IPS-20b (cell line): Measurements from ENCODE around the gene KLHDC10.

Experiments used
- H3K27ac ChIP-seq: one replicate; pipeline ENCODE4 v1.5.1; 2013; ENCODE audit warnings: low read length
- H3K27me3 ChIP-seq: 2 replicates; pipeline ENCODE4 v1.6.1; 2013; ENCODE audit warnings: mild to moderate bottlenecking, low read length, inconsistent platforms; ENCODE audit not compliant: insufficient read depth
- H3K36me3 ChIP-seq: 2 replicates; pipeline ENCODE4 v1.6.1; 2013; ENCODE audit warnings: low read depth, mild to moderate bottlenecking, inconsistent platforms, low read length, moderate library complexity; ENCODE audit not compliant: insufficient read depth
- H3K4me1 ChIP-seq: 2 replicates; pipeline ENCODE4 v1.6.1; 2013; ENCODE audit warnings: mild to moderate bottlenecking, control low read depth, inconsistent platforms, low read length, moderate library complexity; ENCODE audit not compliant: insufficient read depth
- H3K4me3 ChIP-seq: 2 replicates; pipeline ENCODE4 v1.5.1; 2013; ENCODE audit warnings: mild to moderate bottlenecking, low read length, inconsistent platforms
- H3K9ac ChIP-seq: 2 replicates; pipeline ENCODE4 v1.6.1; 2013; ENCODE audit warnings: low read depth, mild to moderate bottlenecking, inconsistent platforms, low read length, moderate library complexity
- H3K9me3 ChIP-seq: 2 replicates; pipeline ENCODE4 v1.6.1; 2013; ENCODE audit warnings: mild to moderate bottlenecking, low read depth, low read length, inconsistent platforms; ENCODE audit not compliant: insufficient read depth

The KLHDC10 gene

DNA sequence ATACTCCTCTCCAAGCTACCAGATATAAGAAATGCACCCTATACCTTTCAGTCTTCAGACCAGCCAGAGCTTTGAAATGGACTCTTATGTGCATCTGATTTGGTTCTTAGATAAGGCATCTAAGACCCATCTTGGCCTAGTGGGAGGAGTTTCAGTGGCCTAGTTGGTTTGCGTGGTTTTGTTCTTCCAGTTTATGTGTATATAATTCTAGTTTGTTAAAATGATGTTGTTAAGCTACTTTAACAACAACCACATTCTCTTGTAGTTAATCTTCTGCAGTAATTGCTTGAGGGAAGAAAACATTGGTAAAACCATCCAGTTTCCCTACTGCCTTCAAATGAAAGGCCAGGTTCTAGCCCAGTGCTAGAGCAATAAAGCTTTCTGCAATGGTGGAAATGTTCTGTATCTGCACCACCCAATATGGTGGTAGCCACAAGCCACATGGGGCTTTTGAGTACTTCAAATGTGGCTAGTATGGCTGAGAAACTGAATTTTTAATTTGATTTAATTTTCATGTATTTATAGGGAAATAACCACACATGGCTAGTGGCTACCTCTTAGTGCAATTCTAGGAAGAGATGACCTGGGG is 66.3 kb downstream of the KLHDC10 start:
- Histone ChIP-seq H3K27ac (no peak overlapping the region), H3K9me3 (no peaks in the 10 kb centered on the region), H3K4me3 (no peak overlapping the region), H3K9ac (no peak overlapping the region), H3K36me3 (no peaks in the 10 kb centered on the region; the same call in 1 of the 2 replicates), H3K4me1 (peaks cover under 1% of the 10 kb centered on the region; the same call in 1 of the 2 replicates), H3K27me3 (peaks cover 13% of the 10 kb centered on the region; the same call in 1 of the 2 replicates)

DNA sequence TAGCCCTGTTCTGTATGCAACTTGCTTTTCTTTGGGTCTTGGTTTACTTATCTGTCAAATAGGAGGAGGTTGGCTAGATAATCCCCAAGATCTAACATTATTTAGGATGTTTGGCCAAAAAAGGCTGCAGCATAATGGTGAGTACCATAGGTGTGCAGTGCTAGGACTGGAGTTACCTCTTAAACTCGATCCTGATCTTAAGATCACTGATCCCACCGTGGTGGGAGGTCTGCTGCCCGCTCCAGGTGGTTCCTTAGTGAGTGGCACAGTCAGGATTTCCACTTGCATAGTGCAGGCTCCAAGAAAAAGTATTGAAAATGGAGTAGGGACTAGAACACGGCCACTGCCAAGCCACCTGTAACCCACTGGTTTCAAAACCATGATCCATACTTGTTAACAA is 66.9 kb downstream of the KLHDC10 start:
- peaks cover 13% of the 10 kb centered on the region; the same call in 1 of the 2 replicates for H3K27me3 ChIP-seq
- no peak overlapping the region for H3K9ac ChIP-seq
- H3K4me1 ChIP-seq = peaks cover 5% of the 10 kb centered on the region; the same call in 1 of the 2 replicates
- H3K27ac ChIP-seq = no peak overlapping the region
- H3K4me3 ChIP-seq = no peak overlapping the region
- H3K36me3 ChIP-seq = no peaks in the 10 kb centered on the region; the same call in 1 of the 2 replicates
- no peaks in the 10 kb centered on the region for H3K9me3 ChIP-seq

DNA sequence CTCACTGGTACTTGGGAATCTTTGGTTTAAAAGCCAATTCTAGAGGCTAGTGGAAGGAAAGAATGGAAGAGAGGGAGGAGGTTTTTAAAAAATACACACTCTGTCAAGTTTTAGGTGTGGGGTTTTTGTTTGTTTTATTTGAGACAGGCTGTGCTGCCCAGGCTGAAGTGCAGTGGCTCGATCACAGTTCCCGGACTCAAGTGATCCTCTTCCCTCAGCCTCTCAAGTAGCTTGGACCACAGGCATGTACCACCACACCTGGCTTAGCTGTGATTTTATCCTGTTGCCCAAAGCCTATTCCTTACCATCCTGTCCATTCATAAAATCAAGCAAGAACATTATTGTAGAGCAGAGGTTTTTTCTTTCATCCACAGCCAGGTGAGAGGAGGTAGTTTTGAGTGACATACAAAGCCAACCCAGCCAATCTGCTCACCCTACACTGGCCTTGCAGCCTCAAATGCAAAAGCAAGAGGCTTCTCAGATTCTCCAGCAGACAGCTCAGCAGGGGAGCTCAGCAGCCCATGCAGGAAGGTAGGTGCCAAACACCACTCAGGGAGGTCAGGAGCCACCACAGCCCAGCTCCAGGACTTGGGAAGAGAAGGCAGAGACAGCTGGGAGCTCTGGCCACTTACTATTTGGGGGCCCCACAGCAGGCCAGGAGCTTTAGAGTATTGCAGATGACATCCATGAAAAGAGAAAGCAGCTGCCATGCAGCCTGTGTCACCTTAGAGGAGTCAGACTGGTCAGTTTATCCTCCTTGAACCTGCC is 69.0 kb downstream of the KLHDC10 start:
- H3K27me3 ChIP-seq = peaks cover 13% of the 10 kb centered on the region; the same call in 1 of the 2 replicates
- peaks cover 5% of the 10 kb centered on the region; the same call in 1 of the 2 replicates for H3K4me1 ChIP-seq
- H3K36me3 ChIP-seq = no peaks in the 10 kb centered on the region
- H3K4me3 ChIP-seq = no peak overlapping the region
- H3K9ac ChIP-seq = no peak overlapping the region
- no peak overlapping the region for H3K27ac ChIP-seq
- no peaks in the 10 kb centered on the region for H3K9me3 ChIP-seq

DNA sequence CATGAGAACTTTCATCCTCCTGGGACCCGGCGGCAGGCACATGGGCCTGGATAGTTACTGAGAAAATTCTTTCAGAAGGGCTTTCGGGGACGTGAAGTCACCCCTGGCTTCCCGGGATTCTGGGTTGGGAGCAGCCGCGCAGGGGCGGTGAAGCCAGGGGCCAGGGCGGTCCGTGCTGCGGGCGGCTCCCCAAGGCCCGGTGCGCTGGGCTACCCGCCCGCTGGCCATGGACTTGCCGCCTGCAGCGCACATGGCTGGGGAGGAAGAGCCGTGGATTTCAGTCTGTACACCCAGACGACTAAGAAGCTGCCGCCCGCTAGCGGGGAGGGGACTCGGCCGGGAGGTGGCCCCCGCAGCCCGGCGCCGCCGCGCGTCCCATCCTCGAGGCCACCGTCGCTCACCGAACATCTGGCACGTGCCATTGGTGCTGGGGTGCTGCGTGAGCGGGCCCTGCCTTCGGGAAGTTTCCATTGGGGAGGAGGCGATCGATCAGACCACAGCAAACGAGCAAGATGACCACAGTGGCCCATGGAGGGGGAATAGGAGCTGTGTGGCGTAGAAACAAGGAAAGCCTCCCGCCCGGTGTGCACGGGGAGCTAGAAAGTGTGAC is 70.3 kb downstream of the KLHDC10 start:
- H3K27ac ChIP-seq = no peak overlapping the region
- H3K9ac ChIP-seq = peak overlapping the region; percentile 93; the same call in 1 of the 2 replicates
- peaks cover 13% of the 10 kb centered on the region; the same call in 1 of the 2 replicates for H3K27me3 ChIP-seq
- H3K9me3 ChIP-seq = no peaks in the 10 kb centered on the region
- H3K4me3 ChIP-seq = peak overlapping the region; percentile 77; the same call in 1 of the 2 replicates
- peaks cover 7% of the 10 kb centered on the region; the same call in 1 of the 2 replicates for H3K4me1 ChIP-seq
- H3K36me3 ChIP-seq = no peaks in the 10 kb centered on the region

DNA sequence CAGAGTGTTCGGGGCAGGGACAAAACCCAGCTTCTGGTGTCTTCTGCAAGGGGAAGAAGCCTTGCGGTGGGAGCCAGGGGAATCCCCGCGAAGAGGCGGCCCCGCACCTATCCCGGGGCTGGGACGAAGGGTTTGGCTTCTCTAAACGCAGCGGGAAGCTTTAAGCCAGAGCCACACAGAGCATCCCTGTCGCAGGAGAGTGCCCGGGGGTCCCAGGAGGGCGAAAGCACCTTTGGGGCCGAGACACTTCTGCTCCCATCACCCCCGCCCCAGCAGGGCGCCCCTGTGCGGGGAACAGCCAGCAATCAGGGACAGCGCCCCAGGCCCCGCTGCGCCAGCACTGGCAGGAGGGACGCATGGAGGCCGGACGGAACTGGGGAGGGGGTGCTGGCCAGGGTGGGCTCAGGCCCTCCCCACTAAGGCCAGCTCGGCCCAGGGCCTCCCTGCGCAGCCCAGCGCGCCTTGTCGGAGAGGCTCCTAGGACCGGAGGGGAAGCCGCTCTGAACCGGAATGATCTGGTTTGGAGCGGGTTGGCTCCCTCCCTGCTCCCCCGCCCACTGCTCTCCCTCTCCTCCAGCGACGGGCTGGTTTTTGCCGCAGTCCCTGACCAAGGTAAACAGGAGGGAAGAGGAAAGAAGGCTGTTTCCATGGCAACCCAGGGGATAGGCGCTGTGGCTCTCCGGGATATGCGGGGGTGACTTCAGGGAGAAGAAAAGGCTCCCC is 71.0 kb downstream of the KLHDC10 start:
- H3K4me1 ChIP-seq = peaks cover 7% of the 10 kb centered on the region; the same call in 1 of the 2 replicates
- no peak overlapping the region for H3K27ac ChIP-seq
- no peaks in the 10 kb centered on the region for H3K9me3 ChIP-seq
- peak overlapping the region; percentile 93 for H3K9ac ChIP-seq
- peaks cover 13% of the 10 kb centered on the region; the same call in 1 of the 2 replicates for H3K27me3 ChIP-seq
- no peaks in the 10 kb centered on the region for H3K36me3 ChIP-seq
- H3K4me3 ChIP-seq = peak overlapping the region; percentile 77

DNA sequence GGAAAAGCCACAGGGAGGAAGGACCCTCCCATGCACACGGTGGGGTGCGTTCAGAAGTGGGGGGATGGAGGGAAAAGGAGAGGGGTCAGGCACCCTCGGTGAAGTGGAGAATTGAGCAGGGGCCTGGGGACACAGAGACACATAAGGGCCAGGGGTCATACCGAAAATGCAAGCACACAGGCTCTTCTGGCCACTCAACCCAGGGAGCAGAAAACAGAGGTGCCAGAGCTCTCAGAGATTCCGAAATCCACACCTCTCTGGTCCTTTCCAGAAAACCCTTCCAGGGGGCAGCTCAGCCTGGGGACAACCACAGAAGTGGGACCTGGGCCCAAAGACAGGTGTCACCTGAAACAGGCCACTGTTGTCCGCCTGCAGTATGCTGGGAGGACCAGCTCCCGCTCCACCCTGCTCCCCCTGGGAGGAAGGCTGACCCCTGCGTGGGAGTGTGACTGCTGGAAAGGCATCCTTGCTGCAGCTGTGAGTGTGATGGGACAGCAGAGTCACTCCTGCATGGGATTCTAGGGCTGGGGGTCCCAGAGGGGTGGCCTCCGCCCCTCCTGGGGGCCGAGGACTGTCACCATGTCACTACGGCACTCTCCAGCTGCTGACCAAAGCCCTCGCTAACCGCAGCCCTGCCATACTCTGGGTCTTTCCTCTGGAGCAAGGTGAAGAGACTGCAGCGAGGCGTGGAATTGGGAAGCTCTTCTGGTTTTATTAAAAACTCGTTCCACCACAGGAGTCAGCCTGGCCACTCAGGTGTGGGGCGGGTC is 71.7 kb downstream of the KLHDC10 start:
- peaks cover 13% of the 10 kb centered on the region; the same call in 1 of the 2 replicates for H3K27me3 ChIP-seq
- no peaks in the 10 kb centered on the region for H3K9me3 ChIP-seq
- H3K27ac ChIP-seq = no peak overlapping the region
- H3K9ac ChIP-seq = peak overlapping the region; percentile 93; the same call in 1 of the 2 replicates
- H3K4me1 ChIP-seq = peaks cover 7% of the 10 kb centered on the region; the same call in 1 of the 2 replicates
- H3K4me3 ChIP-seq = peak overlapping the region; percentile 77; the same call in 1 of the 2 replicates
- H3K36me3 ChIP-seq = no peaks in the 10 kb centered on the region

DNA sequence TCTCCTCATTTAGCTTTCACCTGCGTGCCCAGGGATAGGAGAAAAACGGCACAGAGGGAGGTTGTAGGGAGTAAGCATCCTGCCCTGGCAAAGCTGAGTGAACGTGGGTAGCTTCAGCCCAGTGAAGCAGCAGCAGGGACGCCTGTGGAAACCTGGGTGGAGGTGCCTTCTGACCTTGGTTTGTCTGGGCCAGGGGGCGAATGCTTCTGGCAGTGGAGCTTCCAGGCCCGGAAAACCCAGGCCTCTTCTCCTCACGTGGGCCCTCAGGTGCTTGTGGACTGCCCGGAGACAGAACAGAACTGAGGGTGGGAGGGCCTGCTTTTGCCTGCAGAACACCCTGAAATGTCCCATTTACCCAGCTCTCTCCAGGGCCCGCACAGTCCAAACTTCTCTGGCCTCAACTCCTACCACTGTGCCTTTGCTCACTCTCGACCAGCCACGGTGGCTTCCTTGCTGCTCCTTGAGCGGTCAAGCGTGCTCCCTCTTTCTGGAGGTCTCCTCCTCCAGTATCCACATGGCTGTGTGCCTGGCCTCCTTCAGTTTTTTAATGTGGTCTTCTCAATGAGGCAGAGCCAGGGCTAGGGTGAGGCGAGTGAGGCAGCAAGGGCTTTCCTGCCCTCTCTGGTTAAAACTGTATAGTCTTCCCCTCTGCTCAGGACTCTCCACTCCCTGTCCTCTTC is 72.5 kb downstream of the KLHDC10 start:
- Histone ChIP-seq H3K4me3 (no peak overlapping the region), H3K9ac (no peak overlapping the region), H3K4me1 (peaks cover 7% of the 10 kb centered on the region; the same call in 1 of the 2 replicates), H3K9me3 (no peaks in the 10 kb centered on the region), H3K36me3 (no peaks in the 10 kb centered on the region), H3K27me3 (peaks cover 13% of the 10 kb centered on the region; the same call in 1 of the 2 replicates), H3K27ac (no peak overlapping the region)

DNA sequence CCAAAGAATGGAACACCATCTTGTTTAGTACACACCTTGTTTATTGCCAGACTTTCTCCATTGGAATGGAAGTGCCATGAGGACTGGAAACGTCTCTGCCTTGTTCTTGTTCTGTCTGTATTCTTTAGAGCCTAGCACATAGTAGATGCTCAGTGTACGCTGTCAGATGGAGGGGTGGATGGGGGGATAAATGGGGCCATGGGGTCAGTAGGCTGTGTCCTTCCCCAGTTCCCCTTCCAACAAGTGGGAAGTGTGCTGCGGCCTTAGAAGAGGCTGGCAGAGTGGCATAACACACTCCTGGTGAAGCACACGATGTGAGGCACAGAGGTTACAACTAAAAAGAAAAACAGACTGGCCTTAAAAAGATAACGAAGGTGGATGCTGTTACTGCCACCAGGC is 73.0 kb downstream of the KLHDC10 start:
- no peaks in the 10 kb centered on the region for H3K36me3 ChIP-seq
- peaks cover 13% of the 10 kb centered on the region; the same call in 1 of the 2 replicates for H3K27me3 ChIP-seq
- H3K9me3 ChIP-seq = no peaks in the 10 kb centered on the region
- H3K9ac ChIP-seq = no peak overlapping the region
- H3K4me3 ChIP-seq = no peak overlapping the region
- H3K4me1 ChIP-seq = peaks cover 7% of the 10 kb centered on the region; the same call in 1 of the 2 replicates
- H3K27ac ChIP-seq = no peak overlapping the region

DNA sequence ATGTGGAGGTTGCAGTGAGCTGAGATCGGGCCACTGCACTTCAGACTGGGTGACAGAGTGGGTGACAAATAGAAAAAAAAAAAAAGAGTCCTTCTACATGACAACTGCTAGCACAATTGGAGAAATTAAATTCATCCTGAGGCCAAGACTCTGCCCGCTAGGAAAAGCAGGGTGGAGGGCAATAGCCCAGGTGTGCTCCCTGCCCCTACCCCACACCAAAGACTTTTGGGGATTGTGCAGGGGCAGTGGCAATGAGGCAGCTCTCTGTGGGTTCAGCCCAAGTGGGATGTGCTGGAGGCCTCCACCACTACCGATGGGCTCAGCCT is 73.6 kb downstream of the KLHDC10 start:
- Histone ChIP-seq H3K27me3 (peaks cover 13% of the 10 kb centered on the region; the same call in 1 of the 2 replicates), H3K4me1 (peaks cover 7% of the 10 kb centered on the region; the same call in 1 of the 2 replicates), H3K9ac (no peak overlapping the region), H3K27ac (no peak overlapping the region), H3K36me3 (no peaks in the 10 kb centered on the region), H3K4me3 (no peak overlapping the region), H3K9me3 (no peaks in the 10 kb centered on the region)
